Vagina (tissue), 2 donors: ENCODE data around the gene ADGRG6. TPM values are rescaled to one million over a fixed set of nuclear protein-coding genes. Genes with fewer than 3 reads are reported as not detected.
A peak's percentile ranks its signal among the peaks of the same experiment; 100 is the strongest.

Experiments used
- DNase-seq, 2 donors: peaks; one replicate each; pipeline ENCODE4 v3.0.0-alpha.2; 2017; ENCODE audit errors: extremely low spot score in 2 of 2
- H3K27ac ChIP-seq: fragments of 200-600 bp; sonication (generic); one replicate; pipeline ENCODE4 v1.5.1; 2019
- H3K27me3 ChIP-seq: fragments of 200-600 bp; sonication (generic); one replicate; pipeline ENCODE4 v1.5.1; 2019
- H3K36me3 ChIP-seq, 2 donors: fragments of 200-600 bp; sonication (generic); one replicate each; pipeline ENCODE4 v1.5.1; 2017 to 2019
- H3K4me1 ChIP-seq: fragments of 200-600 bp; sonication (generic); one replicate; pipeline ENCODE4 v1.5.1; 2019
- H3K4me3 ChIP-seq, 2 donors: fragments of 200-600 bp; sonication (generic); 1 replicate in 1 of 2; 2 replicates in 1 of 2; pipeline ENCODE4 v1.5.1; 2016 to 2019
- H3K9me3 ChIP-seq: fragments of 200-600 bp; sonication (generic); one replicate; pipeline ENCODE4 v1.5.1; 2019
- POLR2A ChIP-seq, 2 donors: fragments of 450-650 bp; IDR thresholded peaks; one replicate each; pipeline ENCODE4 v1.6.1; 2017; ENCODE audit warnings: antibody characterized with exemption in 2 of 2, mild to moderate bottlenecking in 2 of 2, moderate library complexity in 2 of 2
- POLR2AphosphoS5 ChIP-seq, 2 donors: sonication (generic); formaldehyde crosslinking; IDR thresholded peaks; one replicate each; pipeline ENCODE4 v1.9.0; 2017; ENCODE audit warnings: antibody characterized with exemption in 2 of 2, mild to moderate bottlenecking in 2 of 2, low read depth in 1 of 2; ENCODE audit not compliant: insufficient read depth in 1 of 2
- intact Hi-C: fragments of 100-400 bp; cut with DNase I; formaldehyde crosslinking; loops from one replicate; pipeline ENCODE4 v1.15.1; 2023
- total RNA-seq: library from RNA; depleted of rRNA; stranded (reverse); fragments of >200 nt; gene quantifications from one replicate; pipeline ENCODE4 v1.2.3, GENCODE V29; 2016
- TF ChIP-seq, protein P1 (sequence below), 3 experiments: fragments of 450-650 bp in 2 of 3; fragments of 200-600 bp in 1 of 3; sonication (generic) in 1 of 3; IDR thresholded peaks; one replicate each; pipeline ENCODE4 v1.5.1; 2017 to 2019; ENCODE audit warnings: antibody characterized with exemption in 3 of 3, mild to moderate bottlenecking in 2 of 3, moderate library complexity in 2 of 3

ADGRG6 gene
- total RNA-seq, 1 donor from 2014 or later: 22.6 TPM

DNA sequence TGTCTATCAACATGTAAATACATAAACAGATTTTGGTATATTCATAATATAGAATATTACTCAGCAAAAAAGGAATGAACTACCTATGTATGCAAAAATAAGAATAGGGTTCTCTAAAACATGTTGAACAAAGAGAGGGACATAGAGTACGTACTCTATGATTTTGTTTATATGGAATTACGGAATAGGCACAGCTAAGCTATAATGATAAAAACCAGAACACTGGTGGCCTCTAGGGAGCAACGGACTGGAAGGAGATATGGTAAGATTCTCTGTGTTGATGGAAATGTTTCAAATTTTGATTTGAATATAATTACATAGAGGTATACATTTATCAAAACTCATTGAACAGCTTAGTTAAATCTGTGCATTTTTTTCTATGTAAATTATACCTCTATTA lies 19.6 kb downstream of the ADGRG6 start:
- Histone ChIP-seq H3K36me3 (no peaks in the 10 kb centered on the region), H3K4me1 (no peaks in the 10 kb centered on the region), H3K4me3 (no peak overlapping the region), H3K27me3 (no peaks in the 10 kb centered on the region), H3K27ac (no peak overlapping the region), H3K9me3 (no peaks in the 10 kb centered on the region)
- no peak for DNase-seq
- intact Hi-C loops: no loop called here
- TF ChIP-seq POLR2AphosphoS5 (IDR thresholded peaks at IDR 0.05; ENCODE audit: insufficient read depth in 1 of 2, low read depth in 1 of 2): no peak
- TF ChIP-seq POLR2A (IDR thresholded peaks at IDR 0.05): no peak
- TF ChIP-seq, protein P1, sequence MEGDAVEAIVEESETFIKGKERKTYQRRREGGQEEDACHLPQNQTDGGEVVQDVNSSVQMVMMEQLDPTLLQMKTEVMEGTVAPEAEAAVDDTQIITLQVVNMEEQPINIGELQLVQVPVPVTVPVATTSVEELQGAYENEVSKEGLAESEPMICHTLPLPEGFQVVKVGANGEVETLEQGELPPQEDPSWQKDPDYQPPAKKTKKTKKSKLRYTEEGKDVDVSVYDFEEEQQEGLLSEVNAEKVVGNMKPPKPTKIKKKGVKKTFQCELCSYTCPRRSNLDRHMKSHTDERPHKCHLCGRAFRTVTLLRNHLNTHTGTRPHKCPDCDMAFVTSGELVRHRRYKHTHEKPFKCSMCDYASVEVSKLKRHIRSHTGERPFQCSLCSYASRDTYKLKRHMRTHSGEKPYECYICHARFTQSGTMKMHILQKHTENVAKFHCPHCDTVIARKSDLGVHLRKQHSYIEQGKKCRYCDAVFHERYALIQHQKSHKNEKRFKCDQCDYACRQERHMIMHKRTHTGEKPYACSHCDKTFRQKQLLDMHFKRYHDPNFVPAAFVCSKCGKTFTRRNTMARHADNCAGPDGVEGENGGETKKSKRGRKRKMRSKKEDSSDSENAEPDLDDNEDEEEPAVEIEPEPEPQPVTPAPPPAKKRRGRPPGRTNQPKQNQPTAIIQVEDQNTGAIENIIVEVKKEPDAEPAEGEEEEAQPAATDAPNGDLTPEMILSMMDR (IDR thresholded peaks at IDR 0.05): no peak

DNA sequence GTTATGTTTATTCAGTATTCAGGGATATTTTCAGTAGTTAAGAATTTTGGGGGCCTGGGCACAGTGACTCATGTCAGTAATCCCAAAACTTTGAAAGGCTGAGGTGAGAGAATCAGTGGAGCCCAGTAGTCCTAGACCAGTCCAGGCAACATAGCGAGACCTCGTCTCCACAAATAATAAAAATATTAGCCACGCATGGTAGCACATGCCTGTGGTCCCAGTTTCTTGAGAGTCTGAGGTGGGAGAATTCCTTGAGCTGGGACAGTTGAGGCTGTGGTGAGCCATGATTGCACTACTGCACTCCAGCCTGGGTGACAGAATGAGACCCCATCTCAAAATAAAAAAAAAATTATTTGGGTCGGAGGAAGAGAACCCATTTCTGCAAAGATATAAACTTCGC lies 20.3 kb downstream of the ADGRG6 start:
- no peaks in the 10 kb centered on the region for H3K4me1 ChIP-seq
- H3K9me3 ChIP-seq: no peaks in the 10 kb centered on the region
- no peak overlapping the region for H3K27ac ChIP-seq
- no peak for DNase-seq
- no peaks in the 10 kb centered on the region for H3K27me3 ChIP-seq
- no peak overlapping the region for H3K4me3 ChIP-seq
- intact Hi-C loops: no loop called here
- TF ChIP-seq POLR2A (IDR thresholded peaks at IDR 0.05): no peak
- TF ChIP-seq, protein P1 (IDR thresholded peaks at IDR 0.05): no peak
- TF ChIP-seq POLR2AphosphoS5 (IDR thresholded peaks at IDR 0.05; ENCODE audit: insufficient read depth in 1 of 2, low read depth in 1 of 2): no peak
- H3K36me3 ChIP-seq: no peaks in the 10 kb centered on the region

DNA sequence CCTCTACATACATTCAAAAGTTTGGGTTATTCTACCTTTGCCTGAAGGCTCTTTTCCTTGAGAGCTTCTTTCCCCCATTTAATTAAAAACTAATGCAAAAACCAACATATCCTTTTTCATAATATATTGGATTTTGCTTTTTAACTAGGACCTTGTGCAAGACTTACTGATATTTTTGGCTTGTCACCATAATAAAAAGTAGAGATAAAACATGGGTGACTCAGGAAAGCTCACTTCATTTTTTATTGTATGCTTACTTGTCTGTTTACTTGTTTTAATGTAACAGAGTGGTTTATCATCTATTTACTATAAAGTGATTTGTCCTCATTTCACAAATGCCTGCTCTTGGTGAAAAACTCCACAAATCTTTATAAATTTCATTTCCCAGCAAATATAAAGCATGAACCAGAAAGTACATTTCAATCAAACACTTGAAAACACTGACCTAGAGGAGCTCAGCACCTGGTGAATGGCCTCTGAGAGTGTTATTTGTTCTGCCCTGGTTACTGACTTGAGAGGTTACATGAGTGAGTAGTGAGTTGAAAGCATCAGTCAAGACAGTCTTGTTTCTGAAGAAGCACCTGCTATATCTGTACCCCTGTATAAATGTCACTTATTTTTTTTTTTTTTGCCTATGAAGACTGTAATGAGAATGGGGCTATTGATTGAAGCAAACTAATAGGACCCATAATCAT lies 20.8 kb downstream of the ADGRG6 start:
- no peaks in the 10 kb centered on the region for H3K4me1 ChIP-seq
- no peak overlapping the region for H3K27ac ChIP-seq
- no peaks in the 10 kb centered on the region for H3K27me3 ChIP-seq
- TF ChIP-seq POLR2AphosphoS5 (IDR thresholded peaks at IDR 0.05; ENCODE audit: insufficient read depth in 1 of 2, low read depth in 1 of 2) (no peak), POLR2A (IDR thresholded peaks at IDR 0.05) (no peak)
- TF ChIP-seq, protein P1 (IDR thresholded peaks at IDR 0.05): no peak
- H3K9me3 ChIP-seq: no peaks in the 10 kb centered on the region
- no peaks in the 10 kb centered on the region for H3K36me3 ChIP-seq
- DNase-seq: no peak
- no peak overlapping the region for H3K4me3 ChIP-seq
- intact Hi-C loops: no loop called here

DNA sequence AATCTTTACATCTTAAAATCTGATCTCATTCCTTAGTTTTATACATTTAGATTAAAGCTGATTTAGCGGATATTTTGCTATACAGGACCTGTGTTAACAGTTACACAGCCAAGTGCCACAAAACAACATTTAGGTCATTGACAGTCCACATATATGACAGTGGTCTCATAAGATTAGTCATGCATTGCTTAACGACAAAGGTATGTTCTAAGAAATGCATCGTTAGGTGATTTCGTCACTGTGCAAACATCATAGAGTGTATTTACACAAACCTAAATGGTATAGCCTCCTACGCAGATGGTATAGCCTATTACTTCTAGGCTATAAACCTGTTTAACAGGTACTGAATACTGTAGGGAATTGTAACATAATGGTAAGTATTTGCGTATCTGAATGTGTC lies 21.6 kb downstream of the ADGRG6 start:
- H3K4me3 ChIP-seq: no peak overlapping the region
- H3K27ac ChIP-seq: no peak overlapping the region
- H3K27me3 ChIP-seq: no peaks in the 10 kb centered on the region
- H3K9me3 ChIP-seq: no peaks in the 10 kb centered on the region
- no peak for DNase-seq
- no peaks in the 10 kb centered on the region for H3K4me1 ChIP-seq
- peak in 1 of 2 donors; percentile 67 for TF ChIP-seq POLR2AphosphoS5 (IDR thresholded peaks at IDR 0.05; ENCODE audit: insufficient read depth in 1 of 2, low read depth in 1 of 2)
- no peak for TF ChIP-seq POLR2A (IDR thresholded peaks at IDR 0.05)
- intact Hi-C loops: no loop called here
- no peaks in the 10 kb centered on the region for H3K36me3 ChIP-seq

DNA sequence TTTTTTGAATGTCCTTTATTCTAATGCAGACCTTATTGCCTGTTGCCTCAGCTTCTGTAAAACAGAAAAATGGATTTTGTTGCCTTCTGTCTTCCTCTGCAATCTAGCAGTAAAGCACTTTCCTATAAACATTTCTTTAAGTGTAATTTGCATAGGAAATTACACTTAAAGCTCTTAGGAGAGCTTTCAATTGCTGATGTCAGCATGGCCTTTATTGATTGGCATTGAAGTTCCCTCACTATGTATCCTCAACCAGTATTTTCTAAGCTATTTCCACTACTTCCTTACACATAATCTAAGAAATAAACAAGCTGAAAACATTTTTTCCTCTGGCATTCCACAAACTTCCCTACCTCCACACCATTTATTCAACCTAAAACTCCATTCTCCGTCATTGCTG lies 22.3 kb downstream of the ADGRG6 start:
- Histone ChIP-seq H3K36me3 (no peaks in the 10 kb centered on the region), H3K4me3 (no peak overlapping the region), H3K4me1 (no peaks in the 10 kb centered on the region), H3K9me3 (no peaks in the 10 kb centered on the region), H3K27ac (no peak overlapping the region), H3K27me3 (no peaks in the 10 kb centered on the region)
- intact Hi-C loops: no loop called here
- TF ChIP-seq, protein P1 (IDR thresholded peaks at IDR 0.05): no peak
- TF ChIP-seq POLR2AphosphoS5 (IDR thresholded peaks at IDR 0.05; ENCODE audit: insufficient read depth in 1 of 2, low read depth in 1 of 2) (no peak), POLR2A (IDR thresholded peaks at IDR 0.05) (no peak)
- no peak for DNase-seq
